Measurements from ENCODE around the gene FBLN2. TPM values are rescaled to one million over a fixed set of nuclear protein-coding genes. Genes with fewer than 3 reads are reported as not detected.

Gene FBLN2
- total RNA-seq, 4 donors from 2014 or later: 85.9 to 187 (median 117) TPM

DNA sequence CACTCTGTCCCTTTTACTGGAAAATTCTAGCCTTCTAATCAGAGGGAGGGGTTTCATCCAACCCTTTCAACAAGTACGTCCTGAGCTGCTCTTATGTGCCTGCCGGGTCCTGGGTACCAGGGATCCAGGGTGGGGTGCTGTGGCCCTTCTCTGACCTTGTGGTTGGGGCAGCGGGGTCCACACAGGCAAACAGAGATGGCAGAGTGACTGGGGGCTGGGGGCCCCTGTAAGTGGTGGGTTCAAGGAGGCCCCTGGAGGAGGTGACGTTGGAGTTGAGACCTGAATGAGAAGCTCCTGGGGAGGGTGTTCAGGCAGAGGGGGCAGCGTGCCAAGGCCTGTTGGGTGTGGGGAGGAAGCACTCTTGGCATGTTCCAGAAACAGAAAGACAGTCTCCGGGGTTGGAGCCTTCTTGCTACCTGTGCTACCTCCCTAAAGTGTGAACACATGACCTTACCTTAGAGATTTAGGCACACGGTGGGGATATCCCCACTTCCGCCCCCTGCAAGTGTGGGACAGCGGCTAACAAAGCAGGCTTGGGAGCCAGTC is 78.1 kb downstream of the FBLN2 start:
- 42 to 80% methylated on average over 1 to 2 of the region's 9 CpGs for WGBS, 2 donors (ENCODE audit: low coverage in 1 of 2)
- no peak for ATAC-seq
- Histone ChIP-seq H3K27ac (no peak overlapping the region), H3K27me3 (no peaks in the 10 kb centered on the region), H3K9me3 (no peaks in the 10 kb centered on the region), H3K4me1 (no peaks in the 10 kb centered on the region), H3K36me3 (peaks cover 0 to 38% of the 10 kb centered on the region in 2 donors), H3K4me3 (no peak overlapping the region)
- no peak for TF ChIP-seq EP300 (IDR thresholded peaks at IDR 0.05)
- TF ChIP-seq, protein P1, sequence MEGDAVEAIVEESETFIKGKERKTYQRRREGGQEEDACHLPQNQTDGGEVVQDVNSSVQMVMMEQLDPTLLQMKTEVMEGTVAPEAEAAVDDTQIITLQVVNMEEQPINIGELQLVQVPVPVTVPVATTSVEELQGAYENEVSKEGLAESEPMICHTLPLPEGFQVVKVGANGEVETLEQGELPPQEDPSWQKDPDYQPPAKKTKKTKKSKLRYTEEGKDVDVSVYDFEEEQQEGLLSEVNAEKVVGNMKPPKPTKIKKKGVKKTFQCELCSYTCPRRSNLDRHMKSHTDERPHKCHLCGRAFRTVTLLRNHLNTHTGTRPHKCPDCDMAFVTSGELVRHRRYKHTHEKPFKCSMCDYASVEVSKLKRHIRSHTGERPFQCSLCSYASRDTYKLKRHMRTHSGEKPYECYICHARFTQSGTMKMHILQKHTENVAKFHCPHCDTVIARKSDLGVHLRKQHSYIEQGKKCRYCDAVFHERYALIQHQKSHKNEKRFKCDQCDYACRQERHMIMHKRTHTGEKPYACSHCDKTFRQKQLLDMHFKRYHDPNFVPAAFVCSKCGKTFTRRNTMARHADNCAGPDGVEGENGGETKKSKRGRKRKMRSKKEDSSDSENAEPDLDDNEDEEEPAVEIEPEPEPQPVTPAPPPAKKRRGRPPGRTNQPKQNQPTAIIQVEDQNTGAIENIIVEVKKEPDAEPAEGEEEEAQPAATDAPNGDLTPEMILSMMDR (IDR thresholded peaks at IDR 0.05): no peak
- no peak for TF ChIP-seq POLR2A (IDR thresholded peaks at IDR 0.05)
- no peak for TF ChIP-seq POLR2AphosphoS5 (IDR thresholded peaks at IDR 0.05)

DNA sequence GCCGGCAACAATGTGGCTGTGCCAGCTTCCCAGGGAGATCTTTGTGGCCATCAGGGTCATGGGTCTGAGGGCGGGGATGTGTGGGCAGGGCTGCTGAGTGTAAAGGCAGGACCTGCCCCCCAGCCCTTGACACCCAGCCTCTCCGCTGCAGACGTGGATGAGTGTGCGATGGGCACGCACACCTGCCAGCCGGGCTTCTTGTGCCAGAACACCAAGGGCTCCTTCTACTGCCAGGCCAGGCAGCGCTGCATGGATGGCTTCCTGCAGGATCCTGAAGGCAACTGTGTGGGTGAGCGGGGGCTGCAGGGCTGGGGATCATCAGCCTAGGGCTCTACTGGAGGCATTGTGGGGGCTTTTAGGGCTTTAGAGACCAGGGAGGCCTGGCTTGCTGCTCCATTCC is 78.8 kb downstream of the FBLN2 start:
- H3K9me3 ChIP-seq: no peaks in the 10 kb centered on the region
- H3K4me1 ChIP-seq: no peaks in the 10 kb centered on the region
- ATAC-seq: no peak
- no peak for TF ChIP-seq POLR2A (IDR thresholded peaks at IDR 0.05)
- TF ChIP-seq EP300 (IDR thresholded peaks at IDR 0.05): no peak
- TF ChIP-seq POLR2AphosphoS5 (IDR thresholded peaks at IDR 0.05): no peak
- TF ChIP-seq, protein P1 (IDR thresholded peaks at IDR 0.05): no peak
- no peak overlapping the region for H3K4me3 ChIP-seq
- H3K36me3 ChIP-seq: peaks cover 0 to 45% of the 10 kb centered on the region in 2 donors
- no peaks in the 10 kb centered on the region for H3K27me3 ChIP-seq
- H3K27ac ChIP-seq: no peak overlapping the region
- WGBS, 2 donors (ENCODE audit: low coverage in 1 of 2): 100% methylated on average over 1 of the region's 9 CpGs; no CpG with 5 or more reads in 1 of the 2 donors

DNA sequence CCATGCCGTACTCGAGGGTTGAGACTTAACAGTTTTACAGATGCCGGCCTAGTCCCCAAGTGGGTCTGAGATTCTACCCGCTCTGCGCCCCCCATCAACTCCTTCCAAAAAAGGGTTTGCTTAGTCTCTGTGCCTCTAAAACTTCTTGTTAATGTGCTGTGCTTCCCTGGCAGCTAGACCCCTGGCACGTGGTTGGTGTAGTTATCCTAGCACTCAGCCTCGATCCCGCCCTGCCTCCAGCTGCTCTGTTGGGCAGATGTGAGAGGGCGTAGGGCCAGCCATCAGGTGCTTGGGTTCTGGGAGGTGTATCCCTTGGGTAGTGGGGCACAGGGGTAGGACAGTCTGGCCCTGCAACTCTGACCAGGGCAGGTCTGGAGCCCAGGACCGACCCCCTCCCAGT is 79.5 kb downstream of the FBLN2 start:
- H3K9me3 ChIP-seq: no peaks in the 10 kb centered on the region
- H3K4me1 ChIP-seq: no peaks in the 10 kb centered on the region
- H3K36me3 ChIP-seq: peaks cover 0 to 49% of the 10 kb centered on the region in 2 donors
- H3K27ac ChIP-seq: no peak overlapping the region
- WGBS, 2 donors (ENCODE audit: low coverage in 1 of 2): 85 to 100% methylated on average over 1 to 4 of the region's 10 CpGs
- TF ChIP-seq POLR2A (IDR thresholded peaks at IDR 0.05): no peak
- TF ChIP-seq EP300 (IDR thresholded peaks at IDR 0.05): no peak
- TF ChIP-seq, protein P1 (IDR thresholded peaks at IDR 0.05): no peak
- no peak for TF ChIP-seq POLR2AphosphoS5 (IDR thresholded peaks at IDR 0.05)
- no peak for ATAC-seq
- no peaks in the 10 kb centered on the region for H3K27me3 ChIP-seq
- H3K4me3 ChIP-seq: no peak overlapping the region

DNA sequence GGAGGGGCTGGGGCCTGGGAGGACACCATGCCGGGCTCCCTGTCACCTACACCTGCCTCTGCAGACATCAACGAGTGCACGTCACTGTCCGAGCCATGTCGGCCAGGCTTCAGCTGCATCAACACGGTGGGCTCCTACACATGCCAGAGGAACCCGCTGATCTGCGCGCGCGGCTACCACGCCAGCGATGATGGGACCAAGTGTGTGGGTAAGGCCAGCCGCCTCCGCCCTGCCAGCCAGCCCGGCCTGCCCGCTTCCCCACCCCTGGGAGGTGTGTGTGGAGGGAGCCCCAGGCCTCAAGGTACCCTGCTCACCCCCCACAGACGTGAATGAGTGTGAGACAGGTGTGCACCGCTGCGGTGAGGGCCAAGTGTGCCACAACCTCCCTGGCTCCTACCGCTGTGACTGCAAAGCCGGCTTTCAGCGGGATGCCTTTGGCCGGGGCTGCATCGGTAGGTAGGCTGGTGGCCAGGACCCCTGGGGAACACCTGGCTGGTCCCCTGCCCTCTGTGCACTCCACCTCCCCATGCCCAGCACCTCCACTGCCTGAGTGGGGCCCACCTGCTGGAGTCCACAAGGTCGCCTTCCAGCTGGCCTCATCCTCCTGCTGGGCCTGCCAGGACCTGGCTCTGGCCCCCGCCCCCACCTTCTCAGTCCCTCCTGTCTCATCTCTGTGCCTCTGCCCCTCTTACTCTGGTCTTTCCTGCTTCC is 80.1 kb downstream of the FBLN2 start:
- Histone ChIP-seq H3K36me3 (peaks cover 0 to 49% of the 10 kb centered on the region in 2 donors), H3K27me3 (no peaks in the 10 kb centered on the region), H3K9me3 (no peaks in the 10 kb centered on the region), H3K4me1 (no peaks in the 10 kb centered on the region), H3K4me3 (no peak overlapping the region), H3K27ac (no peak overlapping the region)
- no peak for TF ChIP-seq POLR2AphosphoS5 (IDR thresholded peaks at IDR 0.05)
- TF ChIP-seq POLR2A (IDR thresholded peaks at IDR 0.05): no peak
- TF ChIP-seq, protein P1 (IDR thresholded peaks at IDR 0.05): no peak
- TF ChIP-seq EP300 (IDR thresholded peaks at IDR 0.05): no peak
- no CpG with 5 or more reads among the region's 27 CpGs for WGBS, 2 donors (ENCODE audit: low coverage in 1 of 2)
- ATAC-seq: no peak

DNA sequence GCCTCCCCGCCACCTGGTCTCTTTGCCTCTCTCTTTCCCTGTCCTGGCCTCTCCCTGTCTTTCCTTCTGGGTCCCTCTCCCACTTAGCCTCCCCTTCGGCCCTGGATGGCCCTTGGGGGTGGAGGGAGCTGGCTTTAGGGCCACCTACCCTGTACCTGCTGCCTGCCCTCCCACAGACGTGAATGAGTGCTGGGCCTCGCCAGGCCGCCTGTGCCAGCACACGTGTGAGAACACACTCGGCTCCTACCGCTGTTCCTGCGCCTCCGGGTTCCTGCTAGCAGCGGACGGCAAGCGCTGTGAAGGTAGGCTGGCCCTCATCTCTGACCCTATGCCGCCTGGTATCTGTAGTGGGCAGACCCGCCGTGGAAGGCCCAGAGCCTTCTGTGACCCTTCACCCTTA is 80.7 kb downstream of the FBLN2 start:
- Histone ChIP-seq H3K9me3 (no peaks in the 10 kb centered on the region), H3K27ac (no peak overlapping the region), H3K36me3 (peaks cover 0 to 49% of the 10 kb centered on the region in 2 donors), H3K4me1 (no peaks in the 10 kb centered on the region), H3K4me3 (no peak overlapping the region), H3K27me3 (no peaks in the 10 kb centered on the region)
- 94% methylated on average over 4 of the region's 16 CpGs; no CpG with 5 or more reads in 1 of the 2 donors for WGBS, 2 donors (ENCODE audit: low coverage in 1 of 2)
- TF ChIP-seq, protein P1 (IDR thresholded peaks at IDR 0.05): no peak
- TF ChIP-seq POLR2A (IDR thresholded peaks at IDR 0.05) (no peak), POLR2AphosphoS5 (IDR thresholded peaks at IDR 0.05) (no peak)
- ATAC-seq: no peak

Data from gastroesophageal sphincter (tissue), 4 donors.